Measurements from ENCODE around the gene NDUFS2.

NDUFS2 gene

GRCh38 chr1:161238039-161238473 is 35.9 kb downstream of the NDUFS2 start, which contains the start of gene NR1I3:
Gene NR1I3 (minus strand): TSS chr1:161238203. CDS start chr1:161236565, 1,638 bp downstream.
- ATAC-seq = no peak
- TF ChIP-seq ZFP3 (CRISPR knock-in tag; IDR thresholded peaks at IDR 0.05) (no peak), BACH2 (CRISPR knock-in tag; IDR thresholded peaks at IDR 0.05; ENCODE audit: borderline replicate concordance) (no peak), GLIS3 (CRISPR knock-in tag; IDR thresholded peaks at IDR 0.05) (no peak), ZNF8 (CRISPR knock-in tag; IDR thresholded peaks at IDR 0.05) (no peak), ZFP30 (CRISPR knock-in tag; IDR thresholded peaks at IDR 0.05) (no peak), ISL1 (CRISPR knock-in tag; IDR thresholded peaks at IDR 0.05) (no peak)

GRCh38 chr1:161241682-161242081 is 39.5 kb downstream of the NDUFS2 start:
- TF ChIP-seq ZNF8 (CRISPR knock-in tag; IDR thresholded peaks at IDR 0.05) (no peak), POU6F1 (CRISPR knock-in tag; IDR thresholded peaks at IDR 0.05; ENCODE audit: borderline replicate concordance, low read depth) (no peak), CSRNP3 (CRISPR knock-in tag; IDR thresholded peaks at IDR 0.05) (no peak), GLIS3 (CRISPR knock-in tag; IDR thresholded peaks at IDR 0.05) (no peak), PPARA (CRISPR knock-in tag; IDR thresholded peaks at IDR 0.05; ENCODE audit: borderline replicate concordance) (no peak), TOX (CRISPR knock-in tag; IDR thresholded peaks at IDR 0.05; ENCODE audit: borderline replicate concordance) (no peak), CREB5 (CRISPR knock-in tag; IDR thresholded peaks at IDR 0.05; ENCODE audit: low read depth) (no peak), ZFP3 (CRISPR knock-in tag; IDR thresholded peaks at IDR 0.05) (no peak), SNAI2 (CRISPR knock-in tag; IDR thresholded peaks at IDR 0.05) (no peak), ESRRG (CRISPR knock-in tag; IDR thresholded peaks at IDR 0.05) (no peak), ZC3H10 (CRISPR knock-in tag; IDR thresholded peaks at IDR 0.05) (no peak), ZNF70 (CRISPR knock-in tag; IDR thresholded peaks at IDR 0.05) (no peak), OSR1 (CRISPR knock-in tag; IDR thresholded peaks at IDR 0.05) (no peak), CSDC2 (CRISPR knock-in tag; IDR thresholded peaks at IDR 0.05) (no peak), PATZ1 (CRISPR knock-in tag; IDR thresholded peaks at IDR 0.05; ENCODE audit: borderline replicate concordance) (no peak), RARB (CRISPR knock-in tag; IDR thresholded peaks at IDR 0.05) (no peak), TSHZ2 (CRISPR knock-in tag; IDR thresholded peaks at IDR 0.05) (no peak), ZFP30 (CRISPR knock-in tag; IDR thresholded peaks at IDR 0.05) (no peak), ARNTL (CRISPR knock-in tag; IDR thresholded peaks at IDR 0.05; ENCODE audit: borderline replicate concordance, low read depth) (no peak), TCF4 (CRISPR knock-in tag; IDR thresholded peaks at IDR 0.05; ENCODE audit: borderline replicate concordance) (no peak)
- ATAC-seq = no peak

- no peak for ATAC-seq
- no peak for TF ChIP-seq CSDC2 (CRISPR knock-in tag; IDR thresholded peaks at IDR 0.05)
- TF ChIP-seq CSRNP3 (CRISPR knock-in tag; IDR thresholded peaks at IDR 0.05) = no peak
- TF ChIP-seq RARB (CRISPR knock-in tag; IDR thresholded peaks at IDR 0.05) = no peak
- no peak for TF ChIP-seq ISL1 (CRISPR knock-in tag; IDR thresholded peaks at IDR 0.05)
- TF ChIP-seq TCF4 (CRISPR knock-in tag; IDR thresholded peaks at IDR 0.05; ENCODE audit: borderline replicate concordance) = no peak
Measured at GRCh38 chr1:161242313-161242712, 40.1 kb downstream of the NDUFS2 start.

Data from SK-N-SH treated with all-trans-retinoic acid at 6 μM for 48 hours (cell line).